NCI-H460 (cell line): ENCODE results near the gene F2. TPM values are rescaled to one million over a fixed set of nuclear protein-coding genes. Genes with fewer than 3 reads are reported as not detected.
"Not testable (repeated sequence)": the region's sequence is repeated elsewhere in the genome, so short reads cannot be mapped to it uniquely, and the experiment has no call there.

ENCODE experiments used
- DNase-seq: peaks from one replicate; pipeline ENCODE4 v3.0.0-alpha.2; 2016; ENCODE audit warnings: low read depth; ENCODE audit errors: extremely low read depth
- polyA plus RNA-seq: library from polyadenylated mRNA; depleted of rRNA; stranded (reverse); fragments of >200 nt; gene quantifications from 2 replicates; pipeline ENCODE4 v1.2.3, GENCODE V29; 2014; cell fraction: nucleus; rRNA removed
- total RNA-seq: library from RNA; depleted of rRNA; stranded (reverse); fragments of >200 nt; shearing (Covaris generic); gene quantifications from 2 replicates; pipeline ENCODE4 v1.2.3, GENCODE V29; 2014; rRNA removed

F2 gene
- not detected in 2 replicates for total RNA-seq
- not detected in 2 replicates for polyA plus RNA-seq

DNA sequence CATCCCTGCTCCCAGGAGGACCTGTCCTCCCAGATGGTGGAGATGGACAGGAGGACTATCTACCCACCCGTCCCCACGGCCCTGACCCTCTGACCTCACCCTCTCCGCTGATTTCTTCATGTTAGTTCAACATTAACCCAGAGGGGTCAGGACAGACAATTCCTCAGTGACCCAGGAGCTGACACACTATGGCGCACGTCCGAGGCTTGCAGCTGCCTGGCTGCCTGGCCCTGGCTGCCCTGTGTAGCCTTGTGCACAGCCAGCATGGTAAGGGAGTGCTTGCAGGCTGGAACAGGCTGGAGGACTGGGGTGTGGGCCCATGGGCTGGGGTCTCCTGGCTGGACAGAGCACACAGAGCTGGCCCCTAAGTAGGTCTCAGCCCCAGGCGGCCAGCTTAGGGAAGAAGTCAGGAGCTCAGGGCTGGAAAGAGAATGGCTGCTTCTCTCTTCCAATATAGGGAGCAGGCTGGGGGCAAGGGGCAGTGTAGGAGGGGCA is at the start of gene F2:
Gene F2, plus strand, starts transcription at position 166 of the 495 bp plus-strand sequence. Its CDS starts 23 bp downstream, at position 189.
- no peak for DNase-seq

DNA sequence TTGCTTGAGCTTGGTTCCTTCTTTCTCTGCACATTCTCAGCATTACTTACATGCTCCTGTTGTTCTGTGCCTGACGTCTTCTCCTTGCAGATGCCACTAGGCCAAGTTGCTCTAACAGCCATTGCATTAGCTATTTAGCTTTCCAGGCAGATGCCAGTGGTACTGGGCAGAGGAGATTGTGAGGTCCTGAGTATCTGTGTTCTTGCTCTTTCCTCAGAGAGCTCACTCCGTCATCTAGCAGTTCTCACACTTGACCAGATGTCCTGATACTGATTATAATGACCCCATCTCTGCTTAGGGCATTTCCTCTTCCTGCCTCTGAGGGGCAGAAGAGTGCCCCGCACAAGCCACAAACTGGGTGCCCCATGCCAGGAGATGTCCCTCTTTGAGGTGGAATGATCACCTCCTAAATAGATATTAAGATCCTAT is 49.3 kb upstream of the F2 start:
- DNase-seq = no peak

DNA sequence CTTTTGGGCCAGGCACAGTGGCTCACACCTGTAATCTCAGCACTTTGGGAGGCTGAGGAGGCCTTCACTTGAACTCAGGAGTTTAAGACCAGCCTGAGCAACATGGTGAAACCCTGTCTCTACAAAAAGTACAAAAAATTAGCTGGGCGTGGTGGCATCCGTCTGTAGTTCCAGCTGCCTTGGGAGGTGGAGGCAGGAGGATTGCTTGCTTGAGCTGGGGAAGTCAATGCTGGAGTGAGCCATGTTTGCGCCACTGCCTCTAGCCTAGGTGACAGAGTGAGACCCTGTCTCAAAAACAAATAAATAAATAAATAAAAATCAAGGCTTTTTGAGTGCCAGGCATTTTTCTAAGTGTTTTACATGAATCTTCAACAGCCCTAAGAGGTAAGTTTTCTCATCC is 48.5 kb upstream of the F2 start:
- DNase-seq = not testable (repeated sequence)

DNA sequence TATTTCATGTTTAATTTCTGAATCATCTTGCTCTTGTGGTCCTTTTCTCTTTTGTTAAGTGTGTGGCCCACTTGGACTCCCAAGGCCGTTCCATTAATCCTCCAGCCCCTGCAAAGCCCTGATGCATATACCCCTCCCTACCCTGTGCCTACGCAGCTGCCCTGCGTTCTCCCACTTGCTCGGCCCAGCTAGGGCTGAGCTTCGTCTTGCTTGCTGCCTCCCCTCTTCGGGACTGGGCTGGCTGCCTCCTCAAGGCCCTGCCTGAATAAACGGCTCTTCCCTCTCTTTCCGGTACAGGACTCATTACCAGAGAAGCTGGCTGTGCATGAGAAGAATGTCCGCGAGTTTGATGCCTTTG is 47.1 kb upstream of the F2 start:
- DNase-seq = no peak

DNA sequence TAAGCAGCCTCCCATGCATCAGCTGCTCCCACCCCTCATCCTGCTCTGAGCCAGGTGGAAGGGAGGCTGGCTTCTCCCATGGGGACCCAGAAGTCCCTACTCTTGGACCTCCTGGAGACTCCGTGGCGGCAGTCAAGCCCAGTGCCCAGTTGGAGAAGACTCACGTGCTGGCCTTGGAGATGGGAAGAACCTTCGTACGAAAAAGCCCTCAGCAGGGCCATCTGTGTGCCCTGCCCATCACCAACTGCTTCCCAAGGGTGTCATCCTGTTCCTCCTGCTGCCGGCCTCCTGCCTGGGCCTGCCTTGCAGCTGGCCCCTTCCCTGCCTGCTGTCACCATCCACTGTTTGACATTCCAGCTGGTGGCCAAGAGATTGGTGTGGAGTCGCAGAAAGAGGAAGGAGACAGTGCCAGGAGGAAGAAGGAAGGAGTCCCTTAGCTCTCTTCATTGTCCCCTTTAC is 46.6 kb upstream of the F2 start:
- no peak for DNase-seq

DNA sequence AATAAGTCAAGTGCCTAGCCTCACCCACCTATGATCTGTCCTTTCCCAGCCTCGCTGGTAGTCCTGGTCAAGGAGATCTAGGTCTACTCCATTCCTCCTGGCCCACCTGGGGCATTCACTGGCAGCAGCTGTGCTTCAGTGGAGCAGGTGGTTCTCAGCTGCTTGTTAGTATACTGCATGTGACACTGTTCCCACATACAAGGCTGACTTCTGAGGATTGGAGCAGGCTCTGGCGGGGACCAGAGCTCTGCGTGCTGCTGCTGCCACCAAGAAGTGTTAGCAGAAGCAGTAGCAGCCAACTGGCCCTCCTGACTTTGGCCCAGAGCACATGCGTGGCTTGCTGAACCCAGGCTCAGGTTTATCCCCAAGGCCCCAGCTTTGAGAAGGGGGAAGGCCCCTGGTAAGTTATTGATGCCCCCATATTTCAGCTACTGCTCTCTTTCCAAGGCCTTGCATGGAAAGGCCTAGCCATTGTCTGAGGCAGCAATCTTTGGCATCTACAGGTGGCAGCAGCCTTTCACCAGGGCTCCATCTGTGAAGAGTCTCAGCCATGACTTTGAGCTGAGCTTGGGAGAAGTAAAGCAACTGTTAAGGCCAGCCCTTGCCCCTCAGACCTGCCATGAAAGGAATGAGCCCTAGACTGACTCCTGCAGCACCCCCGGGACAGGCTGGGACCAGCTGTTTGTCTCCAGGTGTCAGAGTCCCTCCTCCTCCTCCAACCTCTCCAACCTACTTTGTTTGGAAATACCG is 45.1 kb upstream of the F2 start:
- no peak for DNase-seq

DNA sequence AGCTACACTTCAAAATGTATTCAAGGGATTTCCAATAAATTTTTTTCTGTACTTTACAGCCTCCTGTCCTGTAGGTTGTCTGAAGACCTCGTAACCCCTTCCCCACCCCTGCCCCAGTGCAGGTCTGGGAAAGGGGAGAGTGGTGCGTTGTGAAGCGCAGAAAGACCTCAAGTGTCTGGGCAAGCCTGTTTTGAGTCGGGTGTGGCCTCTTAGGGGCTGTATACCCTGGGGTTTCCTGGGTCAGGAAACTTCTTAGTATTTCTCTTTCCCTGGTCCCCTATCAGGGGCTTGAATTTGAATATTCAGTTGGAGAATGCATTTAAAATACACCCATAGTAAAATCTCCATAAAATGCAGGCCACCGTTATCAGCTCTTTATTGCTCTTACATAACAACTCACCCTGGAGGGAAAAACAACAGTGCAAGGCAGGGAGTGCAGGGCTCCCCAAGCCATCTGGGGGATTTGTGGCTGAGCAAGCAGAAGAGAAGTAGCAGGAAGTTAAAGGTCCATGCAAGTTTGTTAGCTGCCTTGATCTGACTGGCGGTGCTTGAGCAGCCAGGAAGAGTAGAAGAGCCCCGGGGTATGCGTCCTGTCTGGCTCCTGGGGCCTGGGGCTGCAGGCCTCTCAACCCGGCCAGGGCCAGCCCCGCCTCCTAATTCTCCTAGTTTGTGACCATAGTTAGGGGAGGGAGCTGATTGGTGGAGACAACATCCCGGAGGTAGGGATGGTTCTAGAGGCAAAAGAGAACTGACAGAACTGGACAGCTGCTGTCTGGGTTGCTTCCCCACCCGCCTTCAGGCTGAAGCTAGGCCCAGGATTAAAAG is 44.3 kb upstream of the F2 start:
- no peak for DNase-seq

DNA sequence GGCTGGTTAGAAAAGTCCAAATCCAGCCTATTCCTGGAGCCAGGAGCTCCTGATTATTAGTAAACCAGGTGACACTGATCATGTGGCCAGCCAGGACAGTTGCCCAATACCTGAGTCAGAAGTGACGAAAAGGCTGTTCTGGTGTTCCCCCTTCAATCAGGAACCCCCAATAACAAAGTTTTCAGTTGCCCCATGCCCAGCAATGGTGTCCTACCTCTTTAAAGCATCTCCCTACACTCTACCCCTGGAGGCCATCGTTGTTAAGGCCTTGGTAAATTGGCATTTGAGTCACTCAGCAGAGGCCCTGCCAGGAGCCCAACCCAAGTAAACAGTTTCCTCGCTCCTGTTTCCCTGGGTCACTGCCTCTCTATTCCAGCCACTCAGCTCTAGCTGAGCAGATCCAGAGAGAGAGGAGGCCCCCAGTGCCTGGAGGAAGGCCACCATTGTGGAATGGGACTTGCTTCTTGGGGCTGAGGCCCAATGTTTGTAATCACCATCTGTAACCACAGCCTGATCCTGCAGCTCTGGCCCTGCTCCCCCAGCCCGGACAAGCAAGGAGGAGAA is 43.6 kb upstream of the F2 start:
- DNase-seq = no peak

DNA sequence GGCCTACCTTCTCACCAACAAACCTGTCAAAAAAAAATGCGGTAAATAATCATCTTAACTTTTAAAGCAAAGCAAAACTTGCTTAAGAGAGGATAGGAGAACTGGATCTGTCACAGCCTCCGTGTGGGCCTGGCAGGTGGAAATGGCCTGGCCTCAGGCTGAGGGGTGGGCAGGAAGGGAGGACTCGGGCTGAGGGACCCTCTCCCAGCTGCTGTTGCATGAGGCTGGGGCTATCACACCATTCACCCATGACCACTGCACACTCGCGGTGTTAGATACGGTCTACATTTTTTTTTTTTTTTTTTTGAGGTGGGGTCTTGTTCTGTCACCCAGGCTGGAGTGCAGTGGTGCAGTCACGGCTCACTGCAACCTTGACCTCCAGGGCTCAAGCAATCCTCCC is 43.1 kb upstream of the F2 start:
- DNase-seq = no peak

DNA sequence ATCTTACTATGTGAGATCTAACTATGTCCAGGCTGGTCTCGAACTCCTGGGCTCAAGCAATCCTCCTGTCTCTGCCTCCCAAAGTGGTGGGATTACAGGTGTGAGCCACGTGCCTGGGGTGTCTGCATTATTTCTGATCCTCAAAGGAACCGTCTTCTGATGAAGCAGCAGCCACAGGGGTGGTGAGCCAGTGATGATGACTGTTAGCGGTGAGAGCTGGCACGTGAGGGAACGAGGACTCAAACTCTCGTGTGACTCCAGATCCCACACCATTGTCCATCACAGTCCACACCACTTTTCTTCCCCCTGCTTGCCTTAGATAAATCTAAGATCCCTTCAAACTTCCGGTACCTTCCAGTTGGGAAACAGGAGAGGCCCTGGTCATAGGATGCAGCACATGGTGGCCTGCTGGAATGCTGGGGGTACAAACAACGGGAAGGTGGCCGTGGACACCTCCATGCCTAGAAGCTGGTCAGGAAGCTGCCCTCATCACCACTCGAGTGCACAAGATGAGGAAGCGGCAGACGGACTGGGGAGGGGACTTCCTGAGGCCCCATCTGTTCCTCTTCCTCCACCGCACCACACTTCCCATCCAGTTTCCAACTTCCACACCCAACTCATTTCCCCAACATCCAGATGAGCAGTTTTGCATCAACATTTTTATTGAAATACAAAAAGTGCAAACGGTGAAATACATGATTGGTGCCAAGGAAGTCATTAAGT is 42.4 kb upstream of the F2 start:
- DNase-seq = no peak

DNA sequence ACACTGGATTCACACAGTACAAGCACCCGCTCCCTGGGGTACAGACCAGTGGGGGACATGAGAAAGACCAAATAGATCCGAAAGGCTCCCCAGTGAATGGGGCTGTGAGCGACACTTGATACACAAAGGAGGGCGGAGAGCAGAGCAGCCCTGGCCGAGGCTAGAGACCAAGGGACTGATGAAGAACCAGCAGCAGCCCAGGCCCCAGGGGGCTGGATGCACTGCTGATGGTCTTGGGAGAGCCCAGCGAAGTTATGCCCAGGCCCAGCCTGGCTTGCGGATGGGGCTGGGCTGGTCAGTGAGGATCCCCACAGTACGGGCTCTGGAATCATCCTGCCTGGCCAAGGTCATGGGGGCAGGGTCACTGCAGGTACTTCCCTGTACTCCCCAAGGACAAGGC is 41.8 kb upstream of the F2 start:
- DNase-seq = no peak

DNA sequence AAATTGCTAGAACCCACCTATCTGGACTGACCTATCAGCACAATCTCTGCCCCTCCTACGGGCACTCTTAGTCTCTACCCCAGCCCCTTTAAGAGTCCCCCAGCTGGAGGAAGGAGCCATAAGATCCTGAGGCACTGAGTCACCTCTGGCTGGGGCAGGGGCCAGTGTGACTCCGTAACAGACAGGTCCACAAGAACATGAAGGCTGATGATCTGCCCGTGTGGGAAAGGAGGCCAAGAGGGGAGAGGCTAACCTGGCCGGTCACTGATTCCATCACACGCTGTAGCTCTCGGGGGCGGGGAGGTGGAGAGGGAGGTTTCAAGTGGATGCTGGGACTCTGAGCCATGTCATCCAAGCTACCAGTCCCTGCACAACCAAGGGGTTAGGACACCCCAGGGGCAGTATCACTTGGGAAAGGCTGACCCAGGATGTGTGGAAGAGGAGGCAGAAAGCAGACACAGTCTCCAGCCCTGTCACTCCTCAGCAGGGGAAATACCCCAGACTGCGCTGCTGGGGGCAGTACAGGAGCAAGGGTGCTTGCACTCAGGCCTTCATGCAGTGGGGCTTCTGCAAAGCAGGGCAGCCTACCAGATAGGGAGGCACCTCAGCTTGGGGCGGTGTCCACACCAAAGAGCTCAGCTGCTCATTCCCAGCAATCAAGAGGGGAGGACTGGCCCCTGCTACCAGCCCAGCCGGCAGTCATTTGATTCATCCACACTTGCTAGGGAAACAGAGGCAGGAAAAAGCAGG is 40.8 kb upstream of the F2 start:
- no peak for DNase-seq

DNA sequence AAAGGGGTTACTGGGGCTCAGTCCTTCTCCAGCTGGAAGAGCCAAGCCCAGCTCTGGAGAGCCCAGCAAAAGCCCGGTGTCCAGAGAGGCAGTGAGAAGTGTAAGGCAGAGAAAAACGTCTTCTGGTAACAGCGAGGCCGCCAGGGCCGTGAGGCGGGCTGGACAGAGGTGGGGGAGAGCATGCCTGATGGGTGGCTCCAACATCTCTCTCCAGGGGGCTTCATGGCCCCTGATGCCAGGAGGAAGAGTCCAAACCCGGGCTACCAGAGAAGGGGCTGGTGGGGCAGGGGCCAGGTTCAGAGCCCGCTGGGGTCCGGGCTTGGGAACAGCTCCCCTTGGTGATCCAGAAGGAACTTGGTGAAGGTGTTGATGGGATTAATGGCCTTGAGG is 40.3 kb upstream of the F2 start:
- no peak for DNase-seq

DNA sequence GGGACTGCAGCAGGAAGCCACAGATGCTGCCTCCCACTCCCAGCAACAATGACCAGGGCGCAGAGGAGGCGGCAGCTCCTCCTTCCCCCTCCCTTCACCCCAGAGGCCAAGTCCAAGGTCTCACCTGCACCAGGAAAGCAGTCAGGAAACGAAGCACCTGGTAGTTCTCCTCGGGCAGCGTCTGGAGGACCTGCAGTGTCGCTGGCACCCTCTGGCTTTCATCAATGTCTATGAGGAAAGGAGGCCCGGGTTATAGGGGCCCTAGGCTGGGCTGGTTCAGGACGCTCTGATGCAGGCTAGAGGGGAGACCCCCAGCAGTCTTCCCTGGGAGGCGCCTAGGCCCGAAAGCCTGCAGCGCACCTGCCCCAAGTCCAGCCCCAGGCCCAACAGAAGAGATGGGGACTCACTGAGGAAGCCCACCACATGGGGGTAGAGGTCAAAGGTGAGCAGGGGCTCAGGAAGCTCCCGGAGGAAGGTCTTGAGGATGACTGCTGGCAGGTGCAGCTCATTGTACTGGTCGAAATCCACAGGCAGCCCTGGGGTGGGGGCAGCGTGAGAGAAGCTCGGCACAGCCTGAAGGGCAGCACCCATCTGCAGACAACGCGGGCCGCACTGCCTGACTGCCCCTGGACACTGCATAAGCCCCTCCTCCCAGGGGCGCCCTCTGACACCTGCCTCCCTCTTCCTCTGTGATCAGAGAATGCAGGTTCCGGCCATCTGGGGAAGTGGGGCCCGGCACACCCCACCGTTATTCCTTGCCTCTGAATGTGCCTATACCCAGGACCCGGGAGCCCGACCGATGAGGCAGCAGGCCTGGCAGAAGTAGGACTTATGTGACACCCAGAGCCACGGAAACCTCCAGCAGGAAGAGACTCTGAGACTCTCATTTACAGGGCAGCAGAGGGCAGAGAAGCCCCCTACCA is 39.5 kb upstream of the F2 start:
- no peak for DNase-seq

DNA sequence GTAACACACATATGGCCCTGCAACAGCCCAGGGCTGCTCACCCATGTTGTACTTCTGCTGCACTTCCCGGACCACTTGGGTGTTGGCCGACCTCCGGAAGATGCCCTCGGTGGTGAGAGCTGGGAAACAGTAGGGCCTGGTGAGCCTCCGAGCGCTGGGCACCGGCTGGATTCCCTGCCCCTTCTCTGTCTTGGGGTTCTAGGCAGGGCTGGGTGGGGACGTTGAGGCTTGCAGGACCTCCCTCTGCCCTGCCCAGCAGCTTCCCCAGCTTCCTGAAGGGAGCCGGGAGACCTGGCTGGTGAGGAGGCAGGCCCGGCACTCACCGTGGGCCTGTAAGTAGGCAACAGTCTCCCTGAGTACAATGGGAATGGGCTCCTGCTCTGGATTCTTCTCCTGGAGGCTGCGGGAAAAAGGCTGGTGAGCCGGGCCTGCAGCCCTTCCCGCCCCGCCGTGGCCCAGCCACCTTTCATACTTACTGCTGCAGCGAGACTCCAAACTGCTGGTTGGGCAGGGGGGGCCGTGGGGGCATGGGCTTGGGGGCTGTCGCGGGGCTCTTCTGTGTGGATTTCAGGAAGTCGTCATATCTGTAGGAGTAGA is 38.8 kb upstream of the F2 start:
- DNase-seq = no peak

DNA sequence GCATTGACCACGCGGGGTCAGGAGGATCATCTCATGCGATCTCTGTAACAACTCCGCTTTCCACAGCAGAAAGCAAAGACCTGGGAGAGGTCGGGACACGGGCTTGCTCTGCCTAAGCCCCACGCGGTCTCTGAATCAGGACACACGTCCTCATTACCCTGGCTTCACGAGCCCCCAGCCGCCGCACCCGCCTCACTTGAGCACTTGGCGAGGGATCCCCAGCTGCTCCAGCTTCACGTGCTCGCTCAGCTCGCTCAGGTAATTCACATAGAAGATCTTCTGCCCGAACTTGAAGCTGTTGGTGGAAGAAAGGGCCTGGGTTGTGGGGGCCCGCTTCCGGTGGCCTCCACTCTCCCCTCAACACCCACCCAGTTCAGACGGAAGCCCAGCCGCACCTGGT is 38.2 kb upstream of the F2 start:
- DNase-seq = no peak

DNA sequence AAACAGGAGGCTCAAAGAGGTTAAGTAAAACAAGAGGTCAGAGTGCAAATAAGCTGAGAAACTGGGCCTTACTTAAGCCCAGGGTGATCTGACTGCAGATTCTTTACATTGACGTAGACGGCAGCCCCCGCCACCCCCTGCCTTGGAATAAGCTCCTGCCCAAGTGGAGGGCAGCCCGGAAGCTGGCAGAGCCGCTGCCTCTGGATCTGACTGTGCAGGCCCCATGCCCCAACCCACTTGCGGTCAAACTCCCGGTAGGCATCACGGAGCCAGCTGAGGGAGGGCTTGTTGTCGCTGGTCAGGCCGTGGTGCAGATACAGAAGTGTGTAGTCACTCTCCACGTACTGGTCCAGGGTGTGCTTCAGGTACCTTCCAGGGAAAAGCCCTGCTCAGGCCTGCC is 37.2 kb upstream of the F2 start:
- no peak for DNase-seq
